HCT116 (cell line): ENCODE data around the gene CLN5. TPM values are rescaled to one million over a fixed set of nuclear protein-coding genes. Genes with fewer than 3 reads are reported as not detected.

Experiments used
- ATAC-seq: fragments of 200-7000 bp; cut with Tn5 transposase; 2 replicates; pipeline ENCODE4 v1.9.1; 2020; ENCODE audit warnings: mild to moderate bottlenecking, moderate library complexity
- BruUV-seq: library from RNA; stranded (reverse); fragments of 400-500 nt; replicated peaks from 2 replicates; lab custom pipeline; 2021; lab: Mats Ljungman, UMichigan
- CTCF ChIA-PET: fragments of 300-600 bp; sonication (Branson Sonifier 250); formaldehyde crosslinking; loops from one replicate; lab custom pipeline; 2021; ENCODE audit warnings: antibody characterized with exemption; lab: Charles Lee
- POLR2A ChIA-PET: fragments of 300-600, 350-600 bp; sonication (Branson Sonifier 250); formaldehyde crosslinking; loops from one replicate; lab custom pipeline; 2021; ENCODE audit warnings: antibody characterized with exemption; lab: Charles Lee
- RAD21 ChIA-PET, 2 experiments: fragments of 300-600 bp; sonication (Branson Sonifier 250); formaldehyde crosslinking; loops; one replicate each; lab custom pipeline; 2023; ENCODE audit warnings: low total read pairs in 2 of 2; ENCODE audit not compliant: uncharacterized antibody in 2 of 2, unreplicated experiment in 2 of 2, low non-redundant PET in 1 of 2; lab: Charles Lee
- DNase-seq: peaks from one replicate; pipeline ENCODE4 v3.0.0-alpha.2; 2010; ENCODE audit warnings: low read depth, low spot score
- H2AFZ ChIP-seq: fragments of 200-600 bp; shearing (Covaris generic), sonication (generic); 2 replicates; pipeline ENCODE4 v1.6.1; 2017; ENCODE audit warnings: low read depth, mixed run types, mixed read lengths, antibody characterized with exemption, low read length; ENCODE audit not compliant: poor library complexity, severe bottlenecking
- H3K27ac ChIP-seq: 2 replicates; pipeline ENCODE4 v1.5.1; 2012; ENCODE audit warnings: low read depth, low read length
- H3K27me3 ChIP-seq: fragments of 200-600 bp; sonication (generic); 2 replicates; pipeline ENCODE4 v1.6.1; 2016; ENCODE audit warnings: mixed run types, low read length, mixed read lengths; ENCODE audit not compliant: insufficient read depth
- H3K36me3 ChIP-seq, 2 experiments: fragments of 200-500 bp in 1 of 2; fragments of 200-600 bp in 1 of 2; sonication (Bioruptor generic) in 1 of 2; sonication (generic) in 1 of 2; 2 replicates each; pipeline versions ENCODE4 v1.5.1 to v1.6.1; 2014 to 2016; ENCODE audit warnings: low read length in 2 of 2, inconsistent platforms in 1 of 2, mixed read lengths in 1 of 2, mixed run types in 1 of 2; ENCODE audit not compliant: insufficient read depth in 2 of 2, control insufficient read depth in 1 of 2
- H3K4me1 ChIP-seq, 2 experiments: fragments of 200-600 bp in 1 of 2; sonication (generic) in 1 of 2; 2 replicates each; pipeline versions ENCODE4 v1.5.1 to v1.6.1; 2012 to 2017; ENCODE audit warnings: low read length in 2 of 2, inconsistent platforms in 1 of 2, mild to moderate bottlenecking in 1 of 2, mixed read lengths in 1 of 2, mixed run types in 1 of 2, moderate library complexity in 1 of 2; ENCODE audit not compliant: insufficient read depth in 2 of 2, control insufficient read depth in 1 of 2
- H3K4me2 ChIP-seq: fragments of 200-600 bp; sonication (generic); 2 replicates; pipeline ENCODE4 v1.6.1; 2017; ENCODE audit warnings: mixed run types, low read length, mixed read lengths
- H3K4me3 ChIP-seq, 2 experiments: fragments of 200-600 bp in 1 of 2; sonication (generic) in 1 of 2; replicated peaks in 1 of 2; 2 replicates each; pipeline ENCODE4 v1.5.1; 2011 to 2016; ENCODE audit warnings: low read length in 2 of 2, control low read depth in 1 of 2, low read depth in 1 of 2, mild to moderate bottlenecking in 1 of 2, mixed read lengths in 1 of 2, mixed run types in 1 of 2
- H3K79me2 ChIP-seq: fragments of 200-600 bp; sonication (generic); 2 replicates; pipeline ENCODE4 v1.6.1; 2017; ENCODE audit warnings: mild to moderate bottlenecking, mixed run types, low read length, moderate library complexity, mixed read lengths; ENCODE audit not compliant: insufficient read depth
- H3K9ac ChIP-seq: fragments of 200-600 bp; sonication (generic); 2 replicates; pipeline ENCODE4 v1.6.1; 2016; ENCODE audit warnings: low read length, mixed read lengths
- H3K9me2 ChIP-seq: fragments of 200-600 bp; sonication (generic), shearing (Covaris generic); 2 replicates; pipeline ENCODE4 v1.6.1; 2017; ENCODE audit warnings: mixed run types, mild to moderate bottlenecking, moderate library complexity; ENCODE audit not compliant: insufficient read depth
- H3K9me3 ChIP-seq, 2 experiments: fragments of 200-500 bp in 1 of 2; fragments of 200-600 bp in 1 of 2; sonication (Bioruptor generic) in 1 of 2; sonication (generic) in 1 of 2; 2 replicates each; pipeline ENCODE4 v1.6.1; 2014 to 2017; ENCODE audit warnings: low read length in 2 of 2, mixed read lengths in 2 of 2, inconsistent platforms in 1 of 2, low read depth in 1 of 2, mild to moderate bottlenecking in 1 of 2, mixed run types in 1 of 2, moderate library complexity in 1 of 2; ENCODE audit not compliant: control insufficient read depth in 1 of 2, insufficient read depth in 1 of 2
- H4K20me1 ChIP-seq: fragments of 200-600 bp; sonication (generic), shearing (Covaris generic); 2 replicates; pipeline ENCODE4 v1.6.1; 2017; ENCODE audit warnings: mixed run types, mild to moderate bottlenecking, moderate library complexity; ENCODE audit not compliant: insufficient read depth
- ATF3 ChIP-seq: IDR thresholded peaks from 2 replicates; pipeline ENCODE4 v1.6.1; 2012
- CTCF ChIP-seq, 3 experiments: fragments of 200-600 bp in 1 of 3; sonication (generic) in 1 of 3; IDR thresholded peaks in 2 of 3; conservative IDR thresholded peaks in 1 of 3; 2 replicates each; pipeline ENCODE4 v1.5.1; 2012 to 2017; ENCODE audit warnings: low read depth in 2 of 3, low read length in 2 of 3, antibody characterized with exemption in 1 of 3, borderline replicate concordance in 1 of 3, control low read depth in 1 of 3, mild to moderate bottlenecking in 1 of 3, mixed read lengths in 1 of 3, mixed run types in 1 of 3, moderate library complexity in 1 of 3; ENCODE audit not compliant: insufficient read depth in 1 of 3
- FOSL1 ChIP-seq: IDR thresholded peaks from 2 replicates; pipeline ENCODE4 v1.6.1; 2012; ENCODE audit warnings: low read depth
- MAX ChIP-seq: IDR thresholded peaks from 2 replicates; pipeline ENCODE4 v1.6.1; 2012
- REST ChIP-seq: IDR thresholded peaks from 2 replicates; pipeline ENCODE4 v1.6.1; 2012; ENCODE audit warnings: low read depth
- SIN3A ChIP-seq: IDR thresholded peaks from 2 replicates; pipeline ENCODE4 v1.6.1; 2012; ENCODE audit warnings: low read depth
- SP1 ChIP-seq: IDR thresholded peaks from 2 replicates; pipeline ENCODE4 v1.6.1; 2012; ENCODE audit warnings: low read depth
- SRF ChIP-seq: IDR thresholded peaks from 2 replicates; pipeline ENCODE4 v1.6.1; 2012; ENCODE audit warnings: low read depth
- TCF7L2 ChIP-seq: IDR thresholded peaks from 2 replicates; pipeline ENCODE4 v1.7.0; 2011; ENCODE audit warnings: borderline replicate concordance, inconsistent platforms; ENCODE audit not compliant: insufficient read depth, insufficient read length; ENCODE audit errors: extremely low read depth
- YY1 ChIP-seq: IDR thresholded peaks from 2 replicates; pipeline ENCODE4 v1.6.1; 2011; ENCODE audit warnings: low read length, low read depth, moderate library complexity, mild to moderate bottlenecking; ENCODE audit not compliant: insufficient replicate concordance; ENCODE audit errors: extremely low read depth
- ZBTB33 ChIP-seq: IDR thresholded peaks from 2 replicates; pipeline ENCODE4 v1.6.1; 2011; ENCODE audit warnings: mild to moderate bottlenecking, low read length, moderate library complexity; ENCODE audit not compliant: insufficient replicate concordance; ENCODE audit errors: extremely low read depth
- ZNF274 ChIP-seq: fragments of 200-500 bp; sonication (Bioruptor generic); IDR thresholded peaks from 2 replicates; pipeline ENCODE4 v1.6.1; 2014; ENCODE audit warnings: mild to moderate bottlenecking, low read depth, low read length, inconsistent platforms
- intact Hi-C: fragments of 100-400 bp; cut with micrococcal nuclease; formaldehyde crosslinking; loops from 2 replicates; pipeline ENCODE4 v1.10.0; 2022
- total RNA-seq: library from RNA; stranded (reverse); gene quantifications from one replicate; pipeline ENCODE4 v1.2.1, GENCODE V29; 2021; ENCODE audit not compliant: unreplicated experiment

CLN5 gene
- total RNA-seq, 1 experiment from 2014 or later, result 21.4 TPM

GRCh38 chr13:77000475-77000874, 8.6 kb downstream of the CLN5 start (continued):
- TF ChIP-seq ATF3, result no peak
- TF ChIP-seq SIN3A, result no peak
- TF ChIP-seq REST, result no peak
- no peak for TF ChIP-seq SP1
- TF ChIP-seq FOSL1, result no peak

GRCh38 chr13:77001540-77001939, 9.7 kb downstream of the CLN5 start:
- Histone ChIP-seq H2AFZ (no peak overlapping the region), H3K9ac (no peak overlapping the region), H4K20me1 (no peaks in the 10 kb centered on the region), H3K27me3 (no peaks in the 10 kb centered on the region), H3K4me1 (no peaks in the 10 kb centered on the region), H3K36me3 (peaks cover 16 to 17% of the 10 kb centered on the region in 2 experiments; a peak in 3 of 4 replicates), H3K4me2 (no peak overlapping the region), H3K79me2 (peaks cover 20% of the 10 kb centered on the region; the same call in 1 of the 2 replicates), H3K27ac (no peak overlapping the region), H3K9me3 (no peaks in the 10 kb centered on the region), H3K9me2 (no peaks in the 10 kb centered on the region), H3K4me3 (no peak overlapping the region)
- ChIA-PET CTCF (interaction anchor here (0.6 to 1.6 kb wide), 3 partner anchors 30 to 769 kb away, joined by 3 to 4 read pairs (median 3); no protein-coding TSS in a partner anchor), RAD21 (no interaction called here), POLR2A (no interaction called here)
- TF ChIP-seq ZBTB33 (no peak), MAX (no peak), FOSL1 (no peak), YY1 (no peak), SRF (no peak), SP1 (no peak), ZNF274 (no peak), TCF7L2 (no peak), CTCF (IDR thresholded peaks at IDR 0.05 in 2 of 3, conservative IDR thresholded peaks at IDR 0.05 in 1 of 3; ENCODE audit: borderline replicate concordance in 1 of 3, insufficient read depth in 1 of 3, low read depth in 2 of 3, low read length in 2 of 3) (no peak)
- intact Hi-C loops, result loop anchor here (10.0 kb wide), 1 partner anchor 1327 kb away; no protein-coding TSS in a partner anchor
- no TSS peak for BruUV-seq
- no peak for ATAC-seq
- DNase-seq, result no peak
